NCI-H2107 (cell line): Measurements from ENCODE around the gene DKK2.
"Not testable (repeated sequence)": the region's sequence is repeated elsewhere in the genome, so short reads cannot be mapped to it uniquely, and the experiment has no call there.

ENCODE experiments used
- DNase-seq: peaks from one replicate; lab custom pipeline; 2025; lab: John Stamatoyannopoulos, UW

DKK2 gene

GRCh38 chr4:106909486-106910188 is 126.5 kb downstream of the DKK2 start:
- no peak for DNase-seq

- DNase-seq = not testable (repeated sequence)
Observed at GRCh38 chr4:106908049-106908448, 128.1 kb downstream of the DKK2 start.

DNA sequence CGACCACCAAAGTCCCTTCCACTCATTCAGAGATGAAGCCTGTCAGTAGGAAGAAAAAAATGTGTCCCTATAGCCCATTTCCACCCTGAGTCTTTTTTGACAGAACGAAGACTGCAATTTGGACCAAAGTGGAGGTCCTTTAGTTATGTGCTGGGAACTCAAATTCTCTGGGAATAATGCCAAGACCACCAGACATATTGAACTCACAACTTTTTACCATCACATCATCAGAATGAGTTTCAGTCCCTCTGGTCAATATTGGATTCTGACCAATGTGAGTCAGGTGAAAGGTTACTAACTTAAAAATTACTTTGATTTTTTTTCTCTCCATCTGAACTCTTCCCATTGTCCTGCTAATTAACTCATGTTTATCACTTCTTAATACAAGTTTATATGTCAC is 128.9 kb downstream of the DKK2 start:
- DNase-seq = no peak

DNA sequence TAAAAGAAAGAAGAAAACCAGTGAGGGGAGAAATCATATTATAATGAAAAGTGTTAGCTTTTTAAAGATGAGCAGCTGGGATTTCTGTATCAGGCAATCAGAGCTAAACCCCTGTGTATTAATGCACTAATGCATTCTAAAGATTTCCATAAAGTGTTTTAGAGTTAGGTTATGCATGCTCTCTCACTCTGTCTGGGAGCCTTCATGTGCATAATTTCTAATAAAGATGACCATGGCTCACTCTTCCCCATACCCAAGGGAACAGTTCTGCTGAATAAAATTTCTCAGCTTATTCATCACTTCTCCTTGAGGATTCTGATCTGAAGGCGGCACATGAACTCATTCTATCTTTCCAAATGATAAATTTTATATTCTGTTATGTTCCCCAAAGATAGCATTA is 129.4 kb downstream of the DKK2 start:
- no peak for DNase-seq

DNA sequence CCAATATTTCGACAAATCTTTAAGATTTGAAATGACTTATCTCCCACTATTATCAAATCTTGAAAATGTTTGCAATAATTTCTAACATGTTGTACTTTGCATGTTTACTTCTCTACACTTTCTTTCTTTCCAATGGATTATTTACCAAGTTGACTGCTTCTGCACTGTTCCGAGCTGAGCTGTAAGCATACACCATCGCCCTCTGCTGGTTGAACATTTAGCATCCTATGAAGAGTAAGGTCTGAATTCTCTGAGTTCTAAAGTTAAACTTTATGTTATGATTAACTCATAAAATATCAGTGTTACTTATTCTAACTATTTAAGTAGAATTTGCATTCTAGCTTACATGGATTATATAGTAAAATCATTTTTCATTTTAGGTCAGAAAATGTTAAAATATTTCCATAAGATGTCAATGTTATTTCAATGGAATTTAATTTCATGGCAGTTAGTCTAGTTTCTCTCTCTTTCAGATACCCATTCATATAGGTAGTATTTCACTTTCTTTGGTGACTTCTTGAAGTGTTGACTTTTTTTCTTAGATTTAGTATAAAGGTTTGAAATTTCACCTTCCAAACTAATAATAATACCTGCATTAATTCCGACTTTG is 137.4 kb downstream of the DKK2 start:
- no peak for DNase-seq

DNA sequence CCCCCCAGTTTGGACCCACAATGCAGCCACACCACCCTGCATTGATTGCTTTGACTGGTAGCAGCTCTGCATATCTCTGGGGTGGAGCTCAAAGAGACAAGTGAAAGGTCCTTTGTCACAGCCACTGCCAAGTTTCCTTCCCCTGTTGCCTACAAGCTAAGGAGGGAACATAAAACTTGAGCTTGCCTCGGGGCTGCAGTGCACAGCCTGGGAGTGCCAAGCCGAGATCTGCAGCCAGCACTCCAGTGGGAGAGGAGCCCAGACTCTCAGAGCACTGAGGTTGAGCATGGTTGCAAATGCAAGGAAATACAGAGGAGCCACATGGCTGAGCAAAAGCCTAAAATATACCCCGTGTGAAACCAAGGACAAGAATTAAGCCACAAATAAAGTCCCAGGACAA is 142.2 kb downstream of the DKK2 start:
- no peak for DNase-seq

- DNase-seq = no peak
Observed at GRCh38 chr4:106893395-106893881, 142.7 kb downstream of the DKK2 start.

- no peak for DNase-seq
Observed at GRCh38 chr4:106892786-106893185, 143.3 kb downstream of the DKK2 start.

DNA sequence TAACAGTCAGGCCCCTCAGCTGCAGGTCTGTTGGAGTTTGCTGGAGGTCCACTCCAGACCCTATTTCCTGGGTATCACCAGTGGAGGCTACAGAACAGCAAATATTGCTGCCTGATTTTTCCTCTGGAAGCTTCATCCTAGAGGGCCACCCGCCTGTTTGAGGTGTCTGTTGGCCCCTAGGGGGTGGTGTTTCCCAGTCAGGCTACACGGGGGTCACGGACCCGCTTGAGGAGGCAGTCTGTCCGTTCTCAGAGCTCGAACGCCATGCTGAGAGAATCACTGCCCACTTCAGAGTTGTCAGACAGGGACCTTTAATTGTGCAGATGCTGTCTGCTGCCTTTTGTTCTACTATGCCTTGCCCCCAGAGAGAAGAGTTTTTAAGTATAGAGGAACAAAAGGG is 160.8 kb downstream of the DKK2 start:
- DNase-seq = no peak
